ENCODE measurements around the gene ZHX3.

ZHX3 gene

DNA sequence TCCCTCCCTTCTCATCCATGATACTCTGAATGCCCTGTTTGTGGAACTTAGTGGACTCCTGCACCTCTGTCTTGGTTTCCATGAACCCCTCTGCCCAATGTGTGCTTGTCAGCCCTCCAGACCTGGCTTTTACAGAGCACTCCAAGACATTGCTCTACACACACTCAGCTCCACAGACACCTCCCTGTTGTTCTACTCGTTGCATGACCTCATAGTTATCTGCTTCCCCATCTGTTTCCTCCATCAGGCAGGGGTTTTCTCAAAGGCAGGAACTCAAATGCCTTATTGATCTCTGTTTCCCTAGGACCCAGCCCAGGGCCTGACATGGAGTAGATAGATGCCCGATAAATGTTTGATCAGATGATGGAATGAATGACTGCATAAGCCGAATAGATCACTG, 166.9 kb downstream of the ZHX3 start:
- H3K27ac ChIP-seq: no peak overlapping the region
- TF ChIP-seq, protein P1, sequence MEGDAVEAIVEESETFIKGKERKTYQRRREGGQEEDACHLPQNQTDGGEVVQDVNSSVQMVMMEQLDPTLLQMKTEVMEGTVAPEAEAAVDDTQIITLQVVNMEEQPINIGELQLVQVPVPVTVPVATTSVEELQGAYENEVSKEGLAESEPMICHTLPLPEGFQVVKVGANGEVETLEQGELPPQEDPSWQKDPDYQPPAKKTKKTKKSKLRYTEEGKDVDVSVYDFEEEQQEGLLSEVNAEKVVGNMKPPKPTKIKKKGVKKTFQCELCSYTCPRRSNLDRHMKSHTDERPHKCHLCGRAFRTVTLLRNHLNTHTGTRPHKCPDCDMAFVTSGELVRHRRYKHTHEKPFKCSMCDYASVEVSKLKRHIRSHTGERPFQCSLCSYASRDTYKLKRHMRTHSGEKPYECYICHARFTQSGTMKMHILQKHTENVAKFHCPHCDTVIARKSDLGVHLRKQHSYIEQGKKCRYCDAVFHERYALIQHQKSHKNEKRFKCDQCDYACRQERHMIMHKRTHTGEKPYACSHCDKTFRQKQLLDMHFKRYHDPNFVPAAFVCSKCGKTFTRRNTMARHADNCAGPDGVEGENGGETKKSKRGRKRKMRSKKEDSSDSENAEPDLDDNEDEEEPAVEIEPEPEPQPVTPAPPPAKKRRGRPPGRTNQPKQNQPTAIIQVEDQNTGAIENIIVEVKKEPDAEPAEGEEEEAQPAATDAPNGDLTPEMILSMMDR (IDR thresholded peaks at IDR 0.05): no peak
- TF ChIP-seq ZFX (IDR thresholded peaks at IDR 0.05; ENCODE audit: borderline replicate concordance): no peak

DNA sequence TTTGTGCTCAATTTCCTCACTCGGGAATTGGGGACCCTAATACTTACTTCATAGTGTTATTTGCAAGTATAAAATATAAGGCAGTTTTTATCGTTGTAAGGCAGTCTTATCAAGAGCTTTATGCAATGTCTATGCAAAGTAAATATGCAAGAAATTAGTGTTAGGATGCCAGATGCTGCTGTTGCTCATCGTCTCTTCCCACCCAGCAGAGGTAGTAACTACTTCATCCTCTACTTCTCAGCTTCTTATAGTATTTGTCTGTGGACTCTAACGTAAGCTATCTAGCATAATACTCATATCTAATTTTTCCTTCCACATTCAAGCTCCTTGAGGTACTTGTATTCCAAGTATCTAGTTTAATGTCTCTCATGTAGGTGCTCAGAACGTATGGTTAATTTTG, 168.6 kb downstream of the ZHX3 start:
- no peak for TF ChIP-seq ZFX (IDR thresholded peaks at IDR 0.05; ENCODE audit: borderline replicate concordance)
- TF ChIP-seq, protein P1 (IDR thresholded peaks at IDR 0.05): no peak
- no peak overlapping the region for H3K27ac ChIP-seq

DNA sequence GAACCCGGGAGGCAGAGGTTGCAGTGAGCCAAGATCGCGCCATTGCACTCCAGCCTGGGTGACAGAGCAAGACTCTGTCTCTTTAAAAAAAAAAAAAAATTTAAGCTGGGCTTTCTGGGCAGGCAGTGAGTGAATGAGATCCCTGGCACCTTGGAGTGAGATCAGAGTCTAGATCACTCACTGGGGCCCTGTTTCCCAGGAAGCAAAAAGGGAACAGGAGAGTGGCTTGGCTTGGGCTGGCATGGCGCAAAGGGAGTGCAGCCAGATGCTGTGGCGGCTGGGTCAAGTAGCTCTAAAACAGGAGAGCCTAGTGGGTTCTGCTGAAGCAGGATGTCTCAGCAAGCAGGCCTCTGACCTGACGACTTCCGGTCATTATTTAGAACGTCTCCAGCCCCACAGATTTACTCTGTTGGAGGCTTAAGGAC, 169.8 kb downstream of the ZHX3 start:
- H3K27ac ChIP-seq: no peak overlapping the region
- no peak for TF ChIP-seq ZFX (IDR thresholded peaks at IDR 0.05; ENCODE audit: borderline replicate concordance)
- TF ChIP-seq, protein P1 (IDR thresholded peaks at IDR 0.05): no peak

DNA sequence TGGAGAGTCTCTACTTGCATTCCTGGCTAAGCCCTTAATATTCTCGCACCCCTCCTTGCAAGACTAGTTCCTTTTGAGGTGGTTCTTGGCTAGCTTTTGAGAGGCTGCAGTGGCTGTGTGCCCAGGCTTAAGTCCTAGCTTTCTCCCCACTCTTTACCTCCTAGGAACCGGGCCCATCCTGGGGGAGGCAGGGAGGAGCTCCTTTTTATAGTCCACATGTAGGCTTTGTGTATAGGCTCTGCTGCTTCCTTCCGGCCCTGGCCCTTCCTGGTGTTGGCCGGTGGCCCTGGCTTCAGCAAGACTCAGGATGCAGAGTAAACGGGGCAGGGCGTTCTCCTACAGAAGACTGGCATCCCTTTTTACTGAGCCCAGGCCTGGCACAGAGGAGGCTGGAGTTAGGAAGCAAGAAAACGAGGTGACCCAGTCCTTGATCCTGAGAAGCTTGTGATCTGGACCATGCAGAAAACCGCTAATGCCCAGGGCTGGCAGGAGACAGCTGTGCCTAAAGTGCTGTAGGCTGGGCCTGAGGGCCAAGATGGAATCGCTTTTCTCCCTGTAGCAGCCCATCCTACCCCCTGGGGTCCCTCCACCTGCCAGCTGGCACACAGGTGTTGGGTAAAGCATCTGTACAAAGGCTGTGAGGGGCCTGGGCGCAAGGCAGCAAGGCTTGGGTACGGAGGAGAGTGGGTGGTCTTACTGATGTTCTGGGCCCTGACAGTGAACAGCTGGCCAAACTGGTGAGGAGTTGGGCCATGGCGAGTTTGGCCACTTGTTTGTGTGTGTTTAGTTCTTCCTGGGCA, 171.5 kb downstream of the ZHX3 start:
- no peak for TF ChIP-seq ZFX (IDR thresholded peaks at IDR 0.05; ENCODE audit: borderline replicate concordance)
- TF ChIP-seq, protein P1 (IDR thresholded peaks at IDR 0.05): no peak
- H3K27ac ChIP-seq: no peak overlapping the region

DNA sequence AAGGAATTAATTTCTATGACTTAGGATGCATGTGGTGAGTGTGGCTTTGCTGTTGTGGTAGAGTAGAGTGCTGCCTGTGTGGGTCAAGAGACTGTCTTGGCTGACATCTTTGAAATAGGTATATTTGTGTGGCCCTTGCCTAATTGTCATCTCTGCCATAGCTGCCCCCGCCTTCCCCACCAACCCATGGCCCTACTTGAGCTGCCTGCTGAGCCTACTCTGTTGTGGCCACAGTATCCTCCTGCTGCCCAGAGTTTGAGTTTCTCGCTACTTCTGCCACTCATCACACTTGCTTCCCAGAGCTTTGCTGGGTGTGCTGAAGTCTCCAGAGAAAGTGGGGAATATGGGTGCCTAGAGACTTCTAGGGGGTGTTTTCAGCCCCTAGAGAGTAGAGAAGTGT, 172.2 kb downstream of the ZHX3 start:
- no peak overlapping the region for H3K27ac ChIP-seq
- TF ChIP-seq, protein P1 (IDR thresholded peaks at IDR 0.05): no peak
- TF ChIP-seq ZFX (IDR thresholded peaks at IDR 0.05; ENCODE audit: borderline replicate concordance): no peak

DNA sequence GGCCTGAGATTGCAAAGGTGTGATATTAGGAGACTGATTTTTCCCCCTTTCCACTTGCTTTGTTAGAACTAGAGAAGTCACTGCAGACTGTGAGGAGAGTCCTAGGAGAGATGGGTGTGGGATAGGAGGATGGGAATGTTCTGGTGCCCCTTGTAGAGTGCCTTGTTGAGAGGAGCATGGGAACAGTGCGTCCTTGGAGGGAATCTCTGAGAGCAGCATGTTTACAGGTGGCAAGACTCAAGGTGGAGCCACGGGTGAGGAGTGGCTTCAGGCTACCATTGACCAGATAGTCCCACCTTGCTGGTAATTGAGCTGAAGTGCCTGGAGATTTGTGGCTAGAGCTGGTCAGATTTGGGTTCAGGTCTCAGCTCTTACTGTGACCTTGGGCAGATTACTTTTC, 174.2 kb downstream of the ZHX3 start:
- no peak overlapping the region for H3K27ac ChIP-seq
- TF ChIP-seq ZFX (IDR thresholded peaks at IDR 0.05; ENCODE audit: borderline replicate concordance): no peak
- TF ChIP-seq, protein P1 (IDR thresholded peaks at IDR 0.05): no peak

DNA sequence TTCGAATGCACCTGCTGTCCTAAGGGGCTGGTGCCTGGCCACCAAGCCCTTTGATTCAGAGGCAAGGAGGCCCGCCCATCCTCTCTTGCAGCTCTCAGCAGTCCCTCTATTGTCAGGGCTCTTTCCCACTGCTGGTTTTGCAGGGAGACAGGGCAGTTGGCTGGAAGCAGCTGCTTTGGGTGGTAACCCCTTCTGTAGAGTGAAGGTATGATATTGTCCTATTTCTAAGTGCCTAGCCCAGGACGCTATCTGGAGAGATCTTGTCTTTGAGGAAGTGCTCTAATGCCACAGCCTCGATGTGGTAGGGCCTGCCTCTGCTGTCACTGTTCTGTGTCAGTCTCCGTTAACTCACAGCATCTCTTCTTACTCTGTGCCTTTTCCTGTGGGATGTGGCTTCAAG, 174.6 kb downstream of the ZHX3 start:
- TF ChIP-seq, protein P1 (IDR thresholded peaks at IDR 0.05): no peak
- TF ChIP-seq ZFX (IDR thresholded peaks at IDR 0.05; ENCODE audit: borderline replicate concordance): no peak
- no peak overlapping the region for H3K27ac ChIP-seq

Measured in 22Rv1 (cell line).